GM12865 (cell line): Measurements from ENCODE around the gene ST3GAL4.

ENCODE experiments used
- DNase-seq: peaks from one replicate; pipeline ENCODE4 v3.0.0; 2010; ENCODE audit warnings: low read depth
- H3K4me3 ChIP-seq: 2 replicates; pipeline ENCODE4 v1.5.1; 2011; ENCODE audit warnings: mild to moderate bottlenecking, low read depth, low read length, control low read depth
- TF ChIP-seq, protein P1 (sequence below): IDR thresholded peaks from 2 replicates; pipeline ENCODE4 v1.5.1; 2011; ENCODE audit warnings: low read length, control low read depth, low read depth, inconsistent platforms; ENCODE audit not compliant: insufficient read depth; ENCODE audit errors: missing control alignments

The ST3GAL4 gene

DNA sequence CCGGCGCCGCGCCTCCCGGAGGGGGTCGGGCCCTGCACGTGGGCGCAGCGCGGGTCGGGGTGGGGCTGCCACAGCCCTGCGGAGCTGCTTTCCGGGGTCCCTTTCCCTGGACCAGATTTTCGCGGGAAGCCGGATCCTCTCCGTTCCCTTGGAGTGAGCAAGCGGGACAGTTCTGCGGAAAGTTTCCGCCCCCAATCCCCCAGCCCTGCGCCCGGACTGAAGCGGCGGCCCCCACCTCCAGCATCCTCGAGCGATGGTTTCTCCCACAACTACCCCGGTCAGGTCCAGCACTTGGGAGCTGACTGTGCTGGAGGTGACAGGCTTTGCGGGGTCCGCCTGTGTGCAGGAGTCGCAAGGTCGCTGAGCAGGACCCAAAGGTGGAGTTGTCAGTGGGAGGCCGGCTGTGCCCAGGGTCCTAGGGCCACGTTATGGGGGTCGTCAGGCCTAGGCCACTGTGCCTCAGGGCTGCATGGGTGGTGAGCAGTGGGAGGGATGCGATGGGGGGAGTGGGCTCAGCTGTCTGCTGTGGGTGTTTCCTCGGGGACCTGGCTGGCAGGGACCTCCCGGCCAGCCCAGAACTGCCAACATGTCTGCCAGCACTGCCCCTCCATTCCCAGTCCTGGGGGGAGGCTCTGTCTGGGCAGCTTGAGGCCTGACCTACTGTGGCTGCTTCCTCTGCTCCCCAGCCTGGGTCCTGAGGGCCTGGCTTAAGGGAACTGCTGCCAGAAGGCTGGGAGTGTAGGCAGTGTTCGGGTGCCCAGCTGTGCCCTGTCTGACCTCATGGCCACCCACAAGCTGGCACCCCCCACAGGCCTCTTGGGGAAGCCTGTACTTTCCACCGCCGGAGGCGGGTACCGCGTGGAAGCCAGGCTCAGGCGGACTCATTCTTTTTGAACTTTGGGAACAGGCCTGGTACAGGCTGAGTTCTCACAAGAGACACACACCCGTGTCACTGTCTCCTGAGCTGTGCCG, 726 bp downstream of the ST3GAL4 start:
- peak overlapping the region; percentile 62 for H3K4me3 ChIP-seq
- TF ChIP-seq, protein P1, sequence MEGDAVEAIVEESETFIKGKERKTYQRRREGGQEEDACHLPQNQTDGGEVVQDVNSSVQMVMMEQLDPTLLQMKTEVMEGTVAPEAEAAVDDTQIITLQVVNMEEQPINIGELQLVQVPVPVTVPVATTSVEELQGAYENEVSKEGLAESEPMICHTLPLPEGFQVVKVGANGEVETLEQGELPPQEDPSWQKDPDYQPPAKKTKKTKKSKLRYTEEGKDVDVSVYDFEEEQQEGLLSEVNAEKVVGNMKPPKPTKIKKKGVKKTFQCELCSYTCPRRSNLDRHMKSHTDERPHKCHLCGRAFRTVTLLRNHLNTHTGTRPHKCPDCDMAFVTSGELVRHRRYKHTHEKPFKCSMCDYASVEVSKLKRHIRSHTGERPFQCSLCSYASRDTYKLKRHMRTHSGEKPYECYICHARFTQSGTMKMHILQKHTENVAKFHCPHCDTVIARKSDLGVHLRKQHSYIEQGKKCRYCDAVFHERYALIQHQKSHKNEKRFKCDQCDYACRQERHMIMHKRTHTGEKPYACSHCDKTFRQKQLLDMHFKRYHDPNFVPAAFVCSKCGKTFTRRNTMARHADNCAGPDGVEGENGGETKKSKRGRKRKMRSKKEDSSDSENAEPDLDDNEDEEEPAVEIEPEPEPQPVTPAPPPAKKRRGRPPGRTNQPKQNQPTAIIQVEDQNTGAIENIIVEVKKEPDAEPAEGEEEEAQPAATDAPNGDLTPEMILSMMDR, result no peak
- peak; percentile 24 for DNase-seq

DNA sequence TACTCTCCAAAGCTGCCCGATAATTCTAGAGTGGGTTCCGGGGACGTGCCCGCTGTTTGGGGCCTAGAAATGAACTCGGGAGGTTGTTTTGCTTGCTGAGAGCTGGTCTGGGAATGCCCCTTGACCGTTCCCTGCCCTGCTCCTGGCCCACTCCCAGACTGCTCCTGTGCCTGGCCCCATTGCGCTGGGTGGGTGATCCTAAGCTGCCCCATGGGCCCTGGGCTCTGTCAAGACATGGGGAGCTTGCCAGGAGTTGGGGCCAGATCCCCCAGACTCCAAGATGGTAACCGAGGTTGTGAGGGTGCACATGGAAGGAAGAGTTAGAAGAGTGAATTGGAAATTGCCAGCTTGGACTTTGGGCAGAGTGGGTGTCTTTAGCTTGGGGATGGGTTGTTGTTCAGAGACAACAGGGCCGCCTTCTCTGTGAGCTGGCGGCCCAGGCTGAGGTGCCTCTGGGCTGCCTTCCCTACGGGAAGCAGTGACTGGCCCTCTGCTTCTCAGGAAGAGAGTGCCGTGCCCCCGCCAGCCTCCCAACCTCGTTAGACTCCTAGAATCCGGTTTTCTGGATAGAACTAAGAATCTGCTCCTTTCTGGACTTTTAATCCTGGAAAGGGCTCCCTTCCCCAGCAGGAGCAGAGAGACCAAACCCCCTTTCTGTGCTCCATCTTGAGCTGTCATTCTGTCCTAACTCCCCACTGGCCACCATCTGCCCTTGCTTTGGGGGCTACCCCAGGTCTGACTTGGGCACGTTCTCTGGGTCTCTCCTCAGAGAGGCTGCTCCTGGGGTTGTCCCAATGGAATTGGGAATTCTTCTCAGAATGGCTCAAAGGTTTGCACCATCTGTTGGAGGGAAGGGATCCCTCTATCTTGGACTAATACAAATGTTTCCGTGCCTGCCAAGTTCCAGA, 1.8 kb downstream of the ST3GAL4 start:
- H3K4me3 ChIP-seq, result peak overlapping the region; percentile 62; the same call in 1 of the 2 replicates
- TF ChIP-seq, protein P1, result no peak
- DNase-seq, result no peak

- no peak overlapping the region for H3K4me3 ChIP-seq
- no peak for DNase-seq
- TF ChIP-seq, protein P1, result no peak
Measured at GRCh38 chr11:126357969-126358762, 2.7 kb downstream of the ST3GAL4 start.

GRCh38 chr11:126358763-126359160, 3.3 kb downstream of the ST3GAL4 start:
- TF ChIP-seq, protein P1, result no peak
- no peak for DNase-seq
- no peak overlapping the region for H3K4me3 ChIP-seq

DNA sequence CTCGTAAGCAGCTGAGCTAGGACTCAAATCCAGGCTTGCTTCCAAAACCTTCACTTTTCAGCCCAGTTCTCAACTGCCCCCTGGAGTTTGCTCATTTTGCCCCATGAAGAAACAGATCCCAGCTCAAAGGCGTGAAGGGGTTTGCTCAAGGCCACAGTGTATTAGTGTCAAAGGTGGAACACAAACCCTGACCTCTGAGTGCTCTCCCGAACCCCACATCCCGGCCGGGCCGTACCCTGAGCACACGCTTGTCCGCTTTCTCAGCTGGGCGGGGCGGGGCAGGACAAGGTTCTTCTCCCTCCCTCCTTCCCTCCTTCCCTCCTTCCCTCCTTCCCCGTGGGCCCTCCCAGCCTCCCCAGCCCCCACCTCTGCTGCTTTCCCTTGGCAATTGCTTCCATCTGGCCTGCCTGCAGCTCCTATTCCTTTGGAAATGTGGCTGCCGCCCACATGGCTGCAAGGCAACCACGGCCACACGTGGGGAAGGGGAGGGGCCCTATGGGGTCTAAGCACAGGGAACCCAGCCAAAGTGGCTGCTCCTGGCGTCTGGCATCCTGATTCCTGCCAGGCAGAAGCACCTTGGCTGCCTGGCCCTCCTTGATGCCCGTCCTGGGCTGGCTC, 4.1 kb downstream of the ST3GAL4 start:
- DNase-seq, result no peak
- H3K4me3 ChIP-seq, result no peak overlapping the region
- TF ChIP-seq, protein P1, result no peak

DNA sequence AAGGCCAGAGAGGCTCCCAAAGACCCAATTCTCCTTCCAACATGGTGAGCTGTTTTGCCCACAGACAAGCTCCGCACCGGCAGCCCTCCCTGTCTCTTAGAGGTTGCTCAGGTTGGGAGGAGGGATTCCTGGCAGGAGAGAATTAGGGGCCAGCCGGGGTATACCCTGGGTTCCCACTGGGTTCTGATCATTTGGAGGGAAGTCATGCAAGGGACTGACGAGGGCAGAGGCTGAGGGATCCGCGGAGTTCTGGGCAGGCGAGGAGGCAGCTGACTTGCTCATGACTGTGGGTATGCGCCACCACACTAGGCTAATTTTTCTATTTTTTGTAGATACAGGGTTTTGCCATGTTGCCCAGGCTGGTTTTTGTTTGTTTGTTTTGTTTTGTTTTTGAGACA, 4.6 kb downstream of the ST3GAL4 start:
- TF ChIP-seq, protein P1, result no peak
- no peak for DNase-seq
- H3K4me3 ChIP-seq, result no peak overlapping the region
